NCI-H526 treated with DMSO at 0.1 percent for 48 hours (cell line): ENCODE data around the gene HCN1.
"Not testable (repeated sequence)": the region's sequence is repeated elsewhere in the genome, so short reads cannot be mapped to it uniquely, and the experiment has no call there.

Experiments
- DNase-seq: peaks from one replicate; lab custom pipeline; 2025; lab: John Stamatoyannopoulos, UW

The HCN1 gene

DNA sequence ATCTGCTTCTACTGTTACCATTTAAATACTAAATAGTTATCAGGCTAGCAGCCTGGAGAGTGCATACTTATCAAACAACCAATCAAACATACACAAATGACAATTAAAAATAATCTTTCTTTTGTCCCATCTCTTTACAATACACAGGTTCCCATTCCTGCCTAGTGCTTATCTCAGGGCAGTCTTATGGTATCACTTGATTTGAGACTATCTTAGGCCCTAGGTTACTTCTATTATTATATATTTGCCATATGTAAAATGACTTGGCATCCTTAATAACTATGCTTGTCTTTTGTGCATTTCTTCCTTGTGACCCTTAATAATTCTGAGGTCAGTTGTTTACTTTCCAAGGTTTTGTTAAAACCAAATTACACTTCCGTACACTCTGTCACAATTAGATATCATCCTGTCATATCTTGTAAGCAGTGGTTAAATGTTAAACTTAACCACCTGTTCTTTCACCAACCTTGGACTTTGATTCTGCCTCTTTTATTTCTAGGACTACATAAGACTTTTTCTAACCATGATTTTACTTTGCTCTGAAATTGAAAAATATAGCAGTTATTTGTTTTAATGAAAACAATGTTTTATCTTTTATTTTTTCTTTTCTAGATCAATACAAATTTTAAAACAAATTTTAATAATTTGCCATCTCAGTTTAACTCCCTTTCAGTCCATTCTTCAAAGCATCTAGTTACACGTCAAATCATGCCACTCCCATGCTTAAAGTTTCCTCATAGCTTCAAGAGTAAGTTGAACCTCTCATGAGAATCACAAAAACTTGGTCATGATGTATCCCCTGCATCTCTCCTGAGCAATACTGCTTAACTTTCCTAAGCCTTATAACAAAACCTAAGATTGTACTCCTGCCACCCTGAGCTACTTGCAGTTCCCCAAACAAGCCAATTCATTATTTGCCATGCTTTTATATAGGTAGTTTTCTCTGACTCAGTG lies 281.3 kb downstream of the HCN1 start:
- DNase-seq: no peak

- DNase-seq: no peak
Measured at GRCh38 chr5:45411971-45412612, 284.1 kb downstream of the HCN1 start.

GRCh38 chr5:45410304-45410995 lies 285.7 kb downstream of the HCN1 start:
- no peak for DNase-seq

DNA sequence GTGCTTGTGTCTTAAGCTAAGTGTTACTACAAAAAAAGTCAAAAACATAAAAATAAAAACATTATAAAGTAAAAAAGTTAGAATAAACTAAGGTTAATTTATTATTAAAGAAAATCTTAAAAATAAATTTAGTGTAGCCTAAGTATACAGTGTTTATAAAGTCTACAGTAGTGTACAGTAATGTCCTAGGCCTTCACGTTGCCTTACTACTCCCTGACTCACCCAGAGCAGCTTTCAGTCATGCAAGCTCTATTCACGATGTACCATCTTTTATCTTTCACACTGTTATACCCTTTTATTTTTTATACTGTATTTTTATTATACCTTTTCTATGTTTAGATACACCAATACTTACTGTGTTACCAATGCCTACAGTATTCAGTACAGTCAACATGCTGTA lies 288.1 kb downstream of the HCN1 start:
- DNase-seq: no peak

- no peak for DNase-seq
Measured at GRCh38 chr5:45402804-45403455, 293.2 kb downstream of the HCN1 start.

- DNase-seq: no peak
Measured at GRCh38 chr5:45399041-45399440, 297.1 kb downstream of the HCN1 start.

- DNase-seq: no peak
Measured at GRCh38 chr5:45385321-45386058, 310.7 kb downstream of the HCN1 start.

DNA sequence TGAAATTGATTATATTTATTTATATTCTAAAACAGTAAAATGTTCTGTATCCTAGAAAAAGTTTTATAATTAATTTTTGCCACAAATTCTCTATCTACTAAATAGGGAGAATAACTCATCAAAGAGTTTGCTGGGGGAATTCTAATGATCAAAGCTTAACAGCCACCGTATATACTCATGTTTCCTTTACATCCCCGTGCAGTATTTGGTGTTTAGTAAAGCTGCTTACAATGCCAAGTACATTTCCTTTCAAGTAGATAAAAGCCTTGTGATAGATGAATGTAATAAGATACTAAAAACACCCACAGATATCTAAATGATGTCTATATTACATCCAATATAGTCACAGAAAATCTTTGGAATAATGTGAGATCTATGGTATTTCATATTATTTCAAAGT lies 312.2 kb downstream of the HCN1 start:
- no peak for DNase-seq

GRCh38 chr5:45382583-45382982 lies 313.6 kb downstream of the HCN1 start:
- DNase-seq: no peak

DNA sequence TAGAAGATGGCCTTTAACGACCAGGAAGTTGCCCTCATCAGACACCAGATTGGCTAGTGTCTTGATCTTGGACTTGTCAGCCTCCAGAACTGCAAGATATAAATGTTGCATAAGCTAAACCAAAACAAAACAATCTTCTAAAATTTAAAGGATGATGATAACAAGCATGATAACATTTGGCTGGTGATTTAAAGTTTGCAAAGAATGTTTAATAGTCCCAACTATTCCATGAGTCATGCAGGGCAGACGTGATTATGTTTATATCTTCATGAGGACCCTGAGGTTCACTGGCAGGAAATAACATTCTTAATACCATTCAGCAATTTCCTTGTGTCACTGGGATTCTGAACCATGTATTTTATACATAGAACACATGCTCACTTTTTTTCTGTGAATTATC lies 319.8 kb downstream of the HCN1 start:
- DNase-seq: no peak

- DNase-seq: no peak
Measured at GRCh38 chr5:45372629-45373028, 323.6 kb downstream of the HCN1 start.

GRCh38 chr5:45371423-45371822 lies 324.8 kb downstream of the HCN1 start:
- not testable (repeated sequence) for DNase-seq

DNA sequence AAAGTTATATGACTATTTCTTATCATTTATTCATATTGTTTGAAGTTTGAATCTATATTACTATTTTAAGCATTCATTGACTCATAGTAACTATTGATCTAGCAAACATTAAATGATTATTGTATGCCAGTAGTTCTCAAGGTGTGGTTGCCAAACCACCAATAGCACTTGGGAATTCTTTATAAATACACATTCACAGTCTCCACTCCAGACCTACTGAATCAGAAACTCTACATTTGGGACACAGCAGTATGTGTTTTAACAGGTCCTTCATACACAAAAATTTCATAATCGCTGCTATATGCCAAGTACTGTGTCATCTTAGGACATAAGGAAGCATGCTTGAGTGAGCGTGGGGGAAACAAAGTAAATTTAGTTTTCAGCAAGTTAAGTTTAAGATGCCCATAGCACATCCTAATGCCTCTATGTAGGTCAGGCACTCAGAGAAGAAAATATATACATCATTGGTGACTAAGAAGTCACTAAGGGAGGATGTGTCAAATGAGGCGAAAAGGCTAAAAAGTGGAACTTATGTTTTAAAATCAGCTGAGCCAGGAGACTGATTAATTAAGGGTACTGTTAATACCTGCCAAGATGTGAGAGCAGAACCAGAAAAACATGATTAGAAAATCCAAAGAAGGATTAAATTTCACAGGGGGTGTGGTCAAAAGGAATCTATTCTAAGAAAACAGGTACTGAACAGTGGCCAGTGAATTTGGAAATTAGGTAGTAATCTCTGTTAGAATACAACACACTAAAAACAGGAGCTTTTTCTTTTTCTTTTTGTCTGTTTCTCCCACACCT lies 340.8 kb downstream of the HCN1 start:
- DNase-seq: no peak

DNA sequence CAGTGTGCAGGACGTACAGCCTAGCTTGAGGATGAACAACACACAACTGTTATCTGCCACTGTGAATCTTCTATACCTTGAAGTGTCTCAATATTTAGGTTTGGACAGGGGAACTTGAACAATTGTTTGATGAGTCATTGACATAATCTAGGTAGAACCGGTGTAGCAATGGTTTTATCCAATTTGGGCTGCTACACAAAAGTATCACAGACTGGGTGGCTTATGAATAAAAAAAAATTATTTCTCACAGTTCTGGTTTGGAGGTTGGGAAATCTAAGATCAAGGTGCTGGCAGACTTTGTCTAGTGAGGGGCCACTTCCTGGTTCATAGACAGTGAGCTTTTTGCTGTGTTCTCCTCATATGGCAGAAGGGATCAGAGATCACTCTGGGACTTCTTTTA lies 359.7 kb downstream of the HCN1 start:
- no peak for DNase-seq

GRCh38 chr5:45335978-45336377 lies 360.2 kb downstream of the HCN1 start:
- DNase-seq: no peak

- DNase-seq: no peak
Measured at GRCh38 chr5:45335346-45335745, 360.8 kb downstream of the HCN1 start.

DNA sequence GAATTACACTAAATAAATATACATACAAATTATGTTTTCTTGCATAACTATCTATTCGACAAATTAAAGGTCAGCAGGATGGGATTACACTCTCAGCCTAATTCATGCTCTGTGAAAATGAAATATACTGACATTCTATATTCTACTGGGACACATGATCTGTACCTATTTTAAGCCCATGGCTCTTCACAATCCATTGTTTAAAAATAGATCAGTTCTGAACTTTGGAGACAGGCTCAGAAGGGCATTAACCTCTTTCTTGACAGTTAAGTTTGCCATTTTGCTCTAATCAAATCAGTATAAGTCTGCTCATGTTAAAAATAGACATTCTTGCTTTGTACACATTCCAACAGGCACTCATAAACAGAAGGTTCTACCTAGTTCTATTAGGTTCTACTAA lies 361.2 kb downstream of the HCN1 start:
- no peak for DNase-seq

DNA sequence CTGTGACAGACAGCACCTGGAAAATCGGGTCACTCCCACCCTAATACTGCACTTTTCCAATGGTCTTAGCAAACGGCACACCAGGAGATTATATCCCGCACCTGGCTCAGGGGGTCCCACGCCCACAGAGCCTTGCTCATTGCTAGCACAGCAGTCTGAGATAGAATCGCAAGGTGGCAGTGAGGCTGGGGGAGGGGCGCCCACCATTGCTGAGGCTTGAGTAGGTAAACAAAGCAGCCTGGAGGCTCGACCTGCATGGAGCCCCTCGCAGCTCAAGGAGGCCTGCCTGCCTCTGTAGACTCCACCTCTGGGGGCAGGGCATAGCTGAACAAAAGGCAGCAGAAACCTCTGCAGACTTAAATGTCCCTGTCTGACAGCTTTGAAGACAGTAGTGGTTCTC lies 383.6 kb downstream of the HCN1 start:
- DNase-seq: not testable (repeated sequence)

GRCh38 chr5:45295231-45295630 lies 400.9 kb downstream of the HCN1 start:
- no peak for DNase-seq

DNA sequence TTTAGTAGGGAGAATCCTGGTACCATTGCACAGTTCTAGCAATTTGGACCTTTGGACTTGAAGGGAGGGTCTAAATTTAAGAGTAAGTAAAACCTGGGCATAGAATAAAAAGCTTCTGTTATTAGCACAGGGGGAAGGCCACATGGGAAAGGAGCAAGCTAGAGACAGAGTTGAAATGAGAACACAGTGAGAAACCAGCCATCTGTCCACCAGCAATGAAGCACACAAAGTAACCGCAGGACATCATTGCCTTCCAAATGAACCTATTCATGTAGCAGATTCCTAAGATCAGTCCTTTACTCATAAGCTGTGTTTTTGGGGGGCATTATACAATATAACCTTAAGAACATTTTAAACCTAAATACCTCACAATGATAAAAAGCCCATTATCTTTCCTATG lies 407.4 kb downstream of the HCN1 start:
- DNase-seq: no peak

- no peak for DNase-seq
Measured at GRCh38 chr5:45284436-45284835, 411.7 kb downstream of the HCN1 start.
